GM21526 (cell line): ENCODE results near the gene DSCAM.

Experiments used
- ATAC-seq: cut with Tn5 transposase; IDR thresholded peaks from one replicate; pipeline ENCODE4 v1.9.1; 2021; ENCODE audit warnings: moderate library complexity; ENCODE audit not compliant: unreplicated experiment, low FRiP score

The DSCAM gene

GRCh38 chr21:40625991-40626390 lies 221.0 kb downstream of the DSCAM start:
- no peak for ATAC-seq

- no peak for ATAC-seq
Observed at GRCh38 chr21:40623528-40623927, 223.4 kb downstream of the DSCAM start.

- no peak for ATAC-seq
Observed at GRCh38 chr21:40622531-40622930, 224.4 kb downstream of the DSCAM start.

- no peak for ATAC-seq
Observed at GRCh38 chr21:40620386-40621145, 226.4 kb downstream of the DSCAM start.

- ATAC-seq: no peak
Observed at GRCh38 chr21:40618191-40618973, 228.6 kb downstream of the DSCAM start.

- no peak for ATAC-seq
Observed at GRCh38 chr21:40616377-40616704, 230.6 kb downstream of the DSCAM start.

GRCh38 chr21:40615505-40616376 lies 231.2 kb downstream of the DSCAM start:
- ATAC-seq: no peak

- ATAC-seq: no peak
Observed at GRCh38 chr21:40613546-40614030, 233.4 kb downstream of the DSCAM start.

GRCh38 chr21:40610345-40610744 lies 236.6 kb downstream of the DSCAM start:
- no peak for ATAC-seq

- ATAC-seq: no peak
Observed at GRCh38 chr21:40606341-40606740, 240.6 kb downstream of the DSCAM start.

- ATAC-seq: no peak
Observed at GRCh38 chr21:40605094-40605493, 241.9 kb downstream of the DSCAM start.

GRCh38 chr21:40603774-40604173 lies 243.2 kb downstream of the DSCAM start:
- no peak for ATAC-seq

GRCh38 chr21:40602080-40602479 lies 244.9 kb downstream of the DSCAM start:
- ATAC-seq: no peak

GRCh38 chr21:40595806-40596205 lies 251.2 kb downstream of the DSCAM start:
- no peak for ATAC-seq

- no peak for ATAC-seq
Observed at GRCh38 chr21:40587736-40588346, 259.1 kb downstream of the DSCAM start.

GRCh38 chr21:40586575-40586974 lies 260.4 kb downstream of the DSCAM start:
- no peak for ATAC-seq

GRCh38 chr21:40577285-40578043 lies 269.5 kb downstream of the DSCAM start:
- no peak for ATAC-seq

GRCh38 chr21:40575976-40576375 lies 271.0 kb downstream of the DSCAM start:
- no peak for ATAC-seq

- ATAC-seq: no peak
Observed at GRCh38 chr21:40569357-40569756, 277.6 kb downstream of the DSCAM start.

GRCh38 chr21:40568807-40569206 lies 278.2 kb downstream of the DSCAM start:
- no peak for ATAC-seq
